ENCODE results near the gene DAB2IP.

Gene DAB2IP

GRCh38 chr9:121725008-121725775 lies 73.8 kb downstream of the DAB2IP start:
- intact Hi-C loops (cut with micrococcal nuclease), result no loop called here
- no peaks in the 10 kb centered on the region for H3K36me3 Mint-ChIP-seq (ENCODE audit: low read depth)
- no peaks in the 10 kb centered on the region for H3K9me3 Mint-ChIP-seq
- H3K4me1 Mint-ChIP-seq (ENCODE audit: low read depth), result peaks cover 9% of the 10 kb centered on the region
- no peak overlapping the region for H3K4me3 Mint-ChIP-seq
- peaks cover 11% of the 10 kb centered on the region for H3K27me3 Mint-ChIP-seq
- H3K27ac Mint-ChIP-seq, result no peak overlapping the region

DNA sequence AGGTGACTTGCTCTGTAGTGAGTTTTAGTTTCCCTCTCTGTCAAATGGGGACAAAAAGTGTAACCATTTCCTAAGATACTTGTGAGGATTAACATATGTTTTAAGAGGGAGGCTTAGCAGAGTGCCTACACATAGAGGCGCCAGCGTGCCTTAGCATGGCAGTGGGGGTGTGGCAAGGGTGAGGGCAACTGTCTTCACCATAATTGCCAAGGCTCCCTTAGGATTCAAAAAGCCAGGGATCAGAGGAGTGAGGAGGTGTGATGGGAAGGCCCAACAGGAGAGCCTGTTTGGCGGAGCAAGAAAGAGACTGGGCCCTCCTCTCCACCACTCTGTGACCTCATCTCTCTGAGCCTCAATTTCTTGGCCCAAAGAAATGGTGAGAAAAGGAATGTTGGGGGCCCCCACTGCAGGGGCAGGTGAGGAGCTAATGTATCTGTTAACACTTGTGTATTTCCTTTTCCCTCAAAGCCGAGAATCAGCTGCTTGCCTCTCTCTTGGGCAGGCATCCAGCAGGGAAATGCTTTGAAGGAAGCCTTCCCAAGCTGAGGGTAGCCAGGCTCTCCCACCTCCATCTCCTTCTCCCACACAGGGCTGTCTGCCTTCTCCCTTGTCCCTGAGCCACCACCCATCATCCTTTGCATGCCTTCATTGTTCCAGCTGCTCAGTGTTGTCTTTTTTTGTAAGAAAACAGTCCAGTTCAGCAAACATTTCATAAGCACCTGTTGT lies 76.0 kb downstream of the DAB2IP start:
- no peaks in the 10 kb centered on the region for H3K36me3 Mint-ChIP-seq (ENCODE audit: low read depth)
- peaks cover 17% of the 10 kb centered on the region for H3K27me3 Mint-ChIP-seq

DNA sequence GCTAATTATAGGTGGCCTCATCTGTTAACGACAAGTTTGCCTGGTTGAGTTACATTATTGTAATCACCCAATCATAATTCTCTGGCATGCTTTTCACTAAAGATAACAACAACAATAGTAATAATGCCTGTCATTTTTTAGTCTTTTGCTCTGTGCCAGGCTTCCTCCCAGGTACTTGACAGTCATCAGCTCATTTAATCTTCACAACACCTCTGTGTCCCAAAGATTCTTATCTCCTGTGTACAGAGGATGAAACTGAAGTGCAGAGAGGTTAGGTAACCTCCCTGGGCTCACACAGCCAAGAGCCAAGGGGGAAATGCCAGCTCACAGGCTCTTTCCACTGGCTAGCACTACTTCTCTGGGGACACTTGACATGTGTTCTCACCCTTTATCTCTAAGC lies 77.5 kb downstream of the DAB2IP start:
- Mint-ChIP-seq H3K4me1 (ENCODE audit: low read depth) (no peaks in the 10 kb centered on the region), H3K9me3 (no peaks in the 10 kb centered on the region), H3K4me3 (no peak overlapping the region), H3K36me3 (ENCODE audit: low read depth) (no peaks in the 10 kb centered on the region), H3K27me3 (peaks cover 23% of the 10 kb centered on the region), H3K27ac (no peak overlapping the region)
- intact Hi-C loops (cut with micrococcal nuclease), result no loop called here

More for the DNA sequence above, 76.0 kb downstream of the DAB2IP start:
- no peak overlapping the region for H3K4me3 Mint-ChIP-seq
- H3K27ac Mint-ChIP-seq, result no peak overlapping the region
- H3K9me3 Mint-ChIP-seq, result no peaks in the 10 kb centered on the region
- intact Hi-C loops (cut with micrococcal nuclease), result no loop called here
- H3K4me1 Mint-ChIP-seq (ENCODE audit: low read depth), result peaks cover 2% of the 10 kb centered on the region

DNA sequence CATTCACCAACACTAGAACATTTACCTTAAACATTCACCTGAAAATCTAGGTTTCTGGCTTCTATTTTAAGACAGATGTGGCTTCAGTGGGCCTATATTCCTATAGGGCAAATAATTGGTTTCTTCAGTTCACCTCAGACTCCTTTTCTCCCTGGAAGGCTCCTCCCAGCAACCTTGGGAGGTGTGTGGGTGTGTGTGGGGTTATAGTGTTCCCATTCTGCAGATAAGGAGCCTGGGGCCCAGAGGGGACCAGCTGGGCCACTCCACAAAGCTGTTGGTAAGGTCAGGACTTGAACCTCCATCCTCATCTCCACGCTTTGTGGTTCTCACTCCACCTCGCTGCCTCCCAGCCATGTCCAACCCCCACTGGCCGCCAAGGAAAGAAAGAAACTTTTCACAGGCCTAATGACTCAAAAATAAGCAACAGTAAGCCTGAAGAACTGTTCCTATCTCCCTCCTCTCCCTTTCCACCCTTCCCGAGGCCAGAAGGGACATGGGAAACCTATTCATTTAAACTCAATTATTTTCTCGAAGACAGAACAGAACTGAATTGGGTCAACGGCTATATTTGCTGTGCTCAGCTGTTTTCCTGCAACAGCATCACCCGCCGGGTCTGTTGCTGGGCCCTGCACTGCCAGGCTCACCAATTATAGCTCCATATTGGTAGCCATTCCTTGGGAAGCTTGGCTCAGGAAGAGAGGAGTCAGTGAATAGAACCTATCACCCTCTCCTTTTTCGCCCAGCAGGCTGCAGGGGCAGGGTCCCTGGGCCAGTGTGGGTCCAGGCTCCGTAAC lies 78.5 kb downstream of the DAB2IP start:
- intact Hi-C loops (cut with micrococcal nuclease), result no loop called here
- H3K4me3 Mint-ChIP-seq, result no peak overlapping the region
- peaks cover 2% of the 10 kb centered on the region for H3K4me1 Mint-ChIP-seq (ENCODE audit: low read depth)
- no peak overlapping the region for H3K27ac Mint-ChIP-seq
- peaks cover 30% of the 10 kb centered on the region for H3K27me3 Mint-ChIP-seq
- H3K36me3 Mint-ChIP-seq (ENCODE audit: low read depth), result no peaks in the 10 kb centered on the region
- H3K9me3 Mint-ChIP-seq, result no peaks in the 10 kb centered on the region

- Mint-ChIP-seq H3K27ac (no peak overlapping the region), H3K27me3 (peaks cover 39% of the 10 kb centered on the region), H3K4me1 (ENCODE audit: low read depth) (peaks cover 12% of the 10 kb centered on the region), H3K36me3 (ENCODE audit: low read depth) (no peaks in the 10 kb centered on the region), H3K4me3 (no peak overlapping the region), H3K9me3 (no peaks in the 10 kb centered on the region)
- intact Hi-C loops (cut with micrococcal nuclease), result no loop called here
These were observed 79.7 kb downstream of the DAB2IP start for GRCh38 chr9:121731090-121731489.

- Mint-ChIP-seq H3K27ac (no peak overlapping the region), H3K36me3 (ENCODE audit: low read depth) (no peaks in the 10 kb centered on the region), H3K4me3 (no peak overlapping the region), H3K9me3 (no peaks in the 10 kb centered on the region), H3K4me1 (ENCODE audit: low read depth) (peaks cover 18% of the 10 kb centered on the region), H3K27me3 (peaks cover 42% of the 10 kb centered on the region)
- intact Hi-C loops (cut with micrococcal nuclease), result no loop called here
These were observed 80.5 kb downstream of the DAB2IP start for GRCh38 chr9:121731919-121732318.

DNA sequence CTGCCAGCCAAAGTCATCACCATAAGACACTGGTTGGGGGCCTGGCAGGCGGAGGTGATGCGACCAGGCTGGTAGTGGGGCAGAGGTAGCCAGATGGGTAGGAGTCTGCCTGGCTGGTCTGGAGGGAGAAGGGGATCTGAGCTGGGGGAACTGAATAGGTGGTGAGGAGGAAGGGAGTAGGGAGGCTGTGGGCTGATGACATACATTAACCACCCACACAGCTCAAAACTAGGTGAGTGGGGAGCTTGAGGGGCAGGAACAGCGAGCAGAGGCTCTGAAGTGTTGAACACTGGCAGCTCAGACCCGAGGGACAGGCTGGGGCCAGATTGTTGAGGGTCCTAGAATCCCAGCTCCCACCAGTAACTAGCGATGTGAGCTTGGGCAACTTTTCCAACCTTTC lies 81.0 kb downstream of the DAB2IP start:
- H3K27me3 Mint-ChIP-seq, result peaks cover 46% of the 10 kb centered on the region
- H3K4me1 Mint-ChIP-seq (ENCODE audit: low read depth), result peaks cover 19% of the 10 kb centered on the region
- intact Hi-C loops (cut with micrococcal nuclease), result no loop called here
- H3K4me3 Mint-ChIP-seq, result no peak overlapping the region
- H3K9me3 Mint-ChIP-seq, result no peaks in the 10 kb centered on the region
- no peak overlapping the region for H3K27ac Mint-ChIP-seq
- no peaks in the 10 kb centered on the region for H3K36me3 Mint-ChIP-seq (ENCODE audit: low read depth)

DNA sequence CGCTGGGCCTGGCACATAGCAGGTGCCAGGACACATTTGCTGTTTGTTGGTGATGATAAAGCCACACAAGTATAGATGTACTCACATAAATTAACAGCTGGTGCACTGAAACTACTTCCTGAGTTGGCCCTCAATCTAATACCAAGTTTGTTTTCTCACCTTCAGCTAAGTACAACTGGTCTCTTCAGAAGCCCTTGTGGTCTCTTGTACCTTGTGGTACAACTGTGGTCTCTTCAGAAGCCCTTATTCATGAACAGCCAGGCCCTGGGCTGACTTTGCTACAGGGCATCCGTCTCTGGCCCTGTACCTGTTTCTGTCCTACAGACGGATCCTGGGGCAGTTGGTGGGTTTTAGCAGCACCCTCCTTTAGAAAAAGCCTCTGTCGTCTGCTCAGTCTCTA lies 81.5 kb downstream of the DAB2IP start:
- H3K4me1 Mint-ChIP-seq (ENCODE audit: low read depth), result peaks cover 19% of the 10 kb centered on the region
- no peak overlapping the region for H3K4me3 Mint-ChIP-seq
- no peaks in the 10 kb centered on the region for H3K9me3 Mint-ChIP-seq
- H3K36me3 Mint-ChIP-seq (ENCODE audit: low read depth), result no peaks in the 10 kb centered on the region
- intact Hi-C loops (cut with micrococcal nuclease), result no loop called here
- peaks cover 51% of the 10 kb centered on the region for H3K27me3 Mint-ChIP-seq
- H3K27ac Mint-ChIP-seq, result no peak overlapping the region

- Mint-ChIP-seq H3K4me1 (ENCODE audit: low read depth) (peaks cover 19% of the 10 kb centered on the region), H3K9me3 (no peaks in the 10 kb centered on the region), H3K27me3 (peaks cover 59% of the 10 kb centered on the region), H3K4me3 (no peak overlapping the region), H3K27ac (no peak overlapping the region), H3K36me3 (ENCODE audit: low read depth) (no peaks in the 10 kb centered on the region)
- intact Hi-C loops (cut with micrococcal nuclease), result no loop called here
These were observed 83.0 kb downstream of the DAB2IP start for GRCh38 chr9:121734465-121734864.

DNA sequence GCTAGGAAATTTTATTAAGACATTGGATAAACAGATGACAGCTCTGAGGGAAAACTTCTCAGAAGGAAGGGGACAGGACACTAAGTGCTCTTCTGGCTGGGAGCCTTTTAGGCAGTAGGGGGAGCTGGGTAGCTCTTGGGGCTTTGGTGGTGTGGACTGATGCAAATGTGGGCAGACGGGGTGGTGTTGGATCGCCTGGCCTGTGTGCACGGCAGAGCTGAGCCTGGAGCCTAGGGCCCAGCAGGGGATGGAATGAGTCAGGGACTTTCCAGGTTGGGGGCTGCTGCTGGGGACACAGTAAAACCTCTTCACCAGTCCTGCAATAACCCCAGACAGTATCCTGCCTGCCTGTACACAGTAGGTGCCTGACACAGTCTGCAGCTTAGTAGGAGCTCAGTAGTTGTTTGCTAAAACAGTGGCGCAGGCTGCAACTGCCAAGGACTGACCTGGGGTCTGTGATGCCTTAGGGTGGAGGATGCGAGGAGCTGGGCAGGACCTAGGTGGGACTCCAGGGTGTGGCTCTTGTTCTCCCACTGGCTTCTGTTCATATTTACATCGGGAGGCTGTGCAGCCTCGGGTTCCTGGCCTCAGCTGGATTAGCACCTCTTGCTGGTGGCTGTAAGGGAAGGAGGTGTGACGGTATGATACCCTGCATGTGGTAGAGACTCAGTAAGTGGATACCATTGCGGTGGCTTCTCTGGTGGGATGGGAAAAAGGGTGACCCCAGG lies 83.8 kb downstream of the DAB2IP start:
- intact Hi-C loops (cut with micrococcal nuclease), result no loop called here

GRCh38 chr9:121735793-121736770 lies 84.6 kb downstream of the DAB2IP start:
- peak overlapping the region; percentile 81 for H3K4me3 Mint-ChIP-seq
- H3K9me3 Mint-ChIP-seq, result no peaks in the 10 kb centered on the region
- H3K27me3 Mint-ChIP-seq, result peaks cover 66% of the 10 kb centered on the region
- peaks cover 19% of the 10 kb centered on the region for H3K4me1 Mint-ChIP-seq (ENCODE audit: low read depth)
- peak overlapping the region; percentile 75 for H3K27ac Mint-ChIP-seq
- intact Hi-C loops (cut with micrococcal nuclease), result no loop called here
- H3K36me3 Mint-ChIP-seq (ENCODE audit: low read depth), result no peaks in the 10 kb centered on the region

More for the DNA sequence above, 83.8 kb downstream of the DAB2IP start:
- peaks cover 19% of the 10 kb centered on the region for H3K4me1 Mint-ChIP-seq (ENCODE audit: low read depth)
- H3K27ac Mint-ChIP-seq, result no peak overlapping the region
- peaks cover 65% of the 10 kb centered on the region for H3K27me3 Mint-ChIP-seq
- H3K9me3 Mint-ChIP-seq, result no peaks in the 10 kb centered on the region
- H3K4me3 Mint-ChIP-seq, result no peak overlapping the region
- H3K36me3 Mint-ChIP-seq (ENCODE audit: low read depth), result no peaks in the 10 kb centered on the region

DNA sequence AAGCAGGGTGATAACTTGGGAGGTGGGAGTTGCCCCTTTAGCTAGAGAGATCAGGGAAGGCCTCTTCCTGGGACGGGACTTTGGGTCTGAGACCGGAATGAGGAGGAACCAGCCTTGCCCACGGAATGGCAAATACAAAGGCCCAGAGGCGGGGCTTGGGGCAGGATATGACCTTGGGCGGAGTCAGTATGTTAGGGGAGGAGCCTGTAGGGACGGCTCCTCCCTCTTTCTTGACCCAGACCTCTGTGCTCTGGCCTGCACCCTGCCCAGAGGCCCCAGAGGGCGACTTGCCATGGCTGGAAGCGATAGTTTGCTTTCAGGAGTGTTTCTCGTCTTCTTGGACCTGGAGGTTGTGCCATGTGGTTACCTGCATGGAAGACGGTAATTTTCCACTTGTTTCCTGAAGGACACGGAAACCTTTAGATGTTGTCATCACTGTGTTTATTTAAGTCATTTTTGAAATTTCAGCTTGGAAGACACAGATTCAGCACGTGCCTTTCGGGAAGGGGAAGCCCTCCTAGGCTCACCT lies 85.6 kb downstream of the DAB2IP start:
- peak overlapping the region; percentile 81 for H3K4me3 Mint-ChIP-seq
- H3K36me3 Mint-ChIP-seq (ENCODE audit: low read depth), result no peaks in the 10 kb centered on the region
- peak overlapping the region; percentile 75 for H3K27ac Mint-ChIP-seq
- H3K9me3 Mint-ChIP-seq, result no peaks in the 10 kb centered on the region
- peaks cover 19% of the 10 kb centered on the region for H3K4me1 Mint-ChIP-seq (ENCODE audit: low read depth)
- H3K27me3 Mint-ChIP-seq, result peaks cover 63% of the 10 kb centered on the region
- intact Hi-C loops (cut with micrococcal nuclease), result no loop called here

All from dendritic cell treated with granulocyte-macrophage colony-stimulating factor and Interleukin-4, amounts not matched to agents 40 ng/mL and 50 ng/mL, for 4 days (primary cell).